ENCODE measurements around the gene NRCAM.
"Not testable (repeated sequence)": the region's sequence is repeated elsewhere in the genome, so short reads cannot be mapped to it uniquely, and the experiment has no call there.

The NRCAM gene

DNA sequence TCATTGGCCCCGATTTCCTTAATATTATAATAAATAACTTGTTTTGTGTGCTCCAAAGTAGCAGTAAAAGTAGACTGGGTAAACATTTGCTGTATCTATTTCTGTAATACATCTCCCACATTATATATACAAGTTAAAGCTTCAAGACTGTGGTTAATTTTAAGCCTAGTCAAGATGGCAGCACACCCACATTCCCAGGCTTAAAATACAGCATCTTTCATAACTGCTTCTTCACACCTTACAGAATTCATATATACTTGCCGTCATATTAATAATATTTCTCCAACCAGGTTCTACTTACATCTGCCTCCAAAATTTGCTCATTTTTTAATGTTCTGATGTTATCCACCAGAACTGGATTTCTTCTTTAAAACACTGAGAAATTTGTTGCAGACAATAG is 85.6 kb downstream of the NRCAM start:
- no peaks in the 10 kb centered on the region for H3K4me1 ChIP-seq (ENCODE audit: control insufficient read depth, insufficient read depth, low read length)
- H3K27ac ChIP-seq (ENCODE audit: low read depth, low read length), result no peak overlapping the region
- H3K36me3 ChIP-seq (ENCODE audit: control insufficient read depth, insufficient read depth, low read length), result no peaks in the 10 kb centered on the region
- H3K27me3 ChIP-seq (ENCODE audit: control insufficient read depth, insufficient read depth, low read length), result no peaks in the 10 kb centered on the region
- H3K9ac ChIP-seq (ENCODE audit: low read length), result no peak overlapping the region
- H3K4me3 ChIP-seq (ENCODE audit: low read length), result no peak overlapping the region

DNA sequence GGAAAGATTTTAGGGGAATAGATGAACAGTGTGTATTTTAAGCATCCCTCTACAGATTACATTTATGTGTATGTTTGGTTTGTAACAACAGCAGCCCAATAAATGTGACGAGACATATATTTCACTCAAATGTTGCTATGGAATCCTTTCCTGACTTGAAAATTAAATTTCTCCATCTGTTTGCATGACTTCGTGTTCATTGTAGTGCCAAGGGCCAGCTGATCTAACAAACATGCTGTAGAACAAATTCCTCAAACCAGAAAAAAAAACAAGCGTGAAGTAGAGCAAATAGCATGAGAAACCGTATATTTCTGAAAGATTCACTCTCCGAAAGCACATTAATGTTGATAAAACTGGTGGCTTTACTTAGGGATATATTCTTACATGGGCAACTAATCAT is 87.8 kb downstream of the NRCAM start:
- Histone ChIP-seq H3K4me1 (ENCODE audit: control insufficient read depth, insufficient read depth, low read length) (no peaks in the 10 kb centered on the region), H3K4me3 (ENCODE audit: low read length) (no peak overlapping the region), H3K27me3 (ENCODE audit: control insufficient read depth, insufficient read depth, low read length) (no peaks in the 10 kb centered on the region), H3K27ac (ENCODE audit: low read depth, low read length) (no peak overlapping the region), H3K36me3 (ENCODE audit: control insufficient read depth, insufficient read depth, low read length) (no peaks in the 10 kb centered on the region), H3K9ac (ENCODE audit: low read length) (no peak overlapping the region)

DNA sequence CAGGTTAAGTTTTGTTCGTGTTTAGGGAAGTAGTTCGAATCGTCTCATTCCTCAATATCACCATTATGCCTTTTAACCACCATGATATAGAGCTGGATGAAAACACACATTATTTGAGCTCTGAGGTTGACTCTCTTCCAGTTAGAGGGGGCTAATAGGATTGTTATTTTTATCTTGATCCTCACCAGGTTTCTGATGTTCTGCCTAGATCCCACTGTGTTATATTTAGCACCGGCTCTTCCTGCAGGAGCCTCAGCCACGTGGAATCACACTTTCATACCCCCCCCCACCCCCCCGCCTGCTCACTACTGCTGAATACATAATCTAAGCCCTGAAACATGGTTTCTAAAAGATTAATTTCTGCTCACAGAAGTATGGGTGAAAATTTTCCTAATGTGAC is 88.3 kb downstream of the NRCAM start:
- no peaks in the 10 kb centered on the region for H3K27me3 ChIP-seq (ENCODE audit: control insufficient read depth, insufficient read depth, low read length)
- no peaks in the 10 kb centered on the region for H3K36me3 ChIP-seq (ENCODE audit: control insufficient read depth, insufficient read depth, low read length)
- H3K27ac ChIP-seq (ENCODE audit: low read depth, low read length), result no peak overlapping the region
- no peaks in the 10 kb centered on the region for H3K4me1 ChIP-seq (ENCODE audit: control insufficient read depth, insufficient read depth, low read length)
- H3K4me3 ChIP-seq (ENCODE audit: low read length), result no peak overlapping the region
- no peak overlapping the region for H3K9ac ChIP-seq (ENCODE audit: low read length)

GRCh38 chr7:108367314-108367713 is 88.9 kb downstream of the NRCAM start:
- Histone ChIP-seq H3K27ac (ENCODE audit: low read depth, low read length) (no peak overlapping the region), H3K9ac (ENCODE audit: low read length) (no peak overlapping the region), H3K4me3 (ENCODE audit: low read length) (no peak overlapping the region), H3K36me3 (ENCODE audit: control insufficient read depth, insufficient read depth, low read length) (no peaks in the 10 kb centered on the region), H3K27me3 (ENCODE audit: control insufficient read depth, insufficient read depth, low read length) (no peaks in the 10 kb centered on the region), H3K4me1 (ENCODE audit: control insufficient read depth, insufficient read depth, low read length) (no peaks in the 10 kb centered on the region)

- H3K4me3 ChIP-seq (ENCODE audit: low read length), result no peak overlapping the region
- no peak overlapping the region for H3K9ac ChIP-seq (ENCODE audit: low read length)
- no peak overlapping the region for H3K27ac ChIP-seq (ENCODE audit: low read depth, low read length)
- H3K36me3 ChIP-seq (ENCODE audit: control insufficient read depth, insufficient read depth, low read length), result no peaks in the 10 kb centered on the region
- no peaks in the 10 kb centered on the region for H3K27me3 ChIP-seq (ENCODE audit: control insufficient read depth, insufficient read depth, low read length)
- no peaks in the 10 kb centered on the region for H3K4me1 ChIP-seq (ENCODE audit: control insufficient read depth, insufficient read depth, low read length)
These were observed 92.6 kb downstream of the NRCAM start for GRCh38 chr7:108363659-108364058.

DNA sequence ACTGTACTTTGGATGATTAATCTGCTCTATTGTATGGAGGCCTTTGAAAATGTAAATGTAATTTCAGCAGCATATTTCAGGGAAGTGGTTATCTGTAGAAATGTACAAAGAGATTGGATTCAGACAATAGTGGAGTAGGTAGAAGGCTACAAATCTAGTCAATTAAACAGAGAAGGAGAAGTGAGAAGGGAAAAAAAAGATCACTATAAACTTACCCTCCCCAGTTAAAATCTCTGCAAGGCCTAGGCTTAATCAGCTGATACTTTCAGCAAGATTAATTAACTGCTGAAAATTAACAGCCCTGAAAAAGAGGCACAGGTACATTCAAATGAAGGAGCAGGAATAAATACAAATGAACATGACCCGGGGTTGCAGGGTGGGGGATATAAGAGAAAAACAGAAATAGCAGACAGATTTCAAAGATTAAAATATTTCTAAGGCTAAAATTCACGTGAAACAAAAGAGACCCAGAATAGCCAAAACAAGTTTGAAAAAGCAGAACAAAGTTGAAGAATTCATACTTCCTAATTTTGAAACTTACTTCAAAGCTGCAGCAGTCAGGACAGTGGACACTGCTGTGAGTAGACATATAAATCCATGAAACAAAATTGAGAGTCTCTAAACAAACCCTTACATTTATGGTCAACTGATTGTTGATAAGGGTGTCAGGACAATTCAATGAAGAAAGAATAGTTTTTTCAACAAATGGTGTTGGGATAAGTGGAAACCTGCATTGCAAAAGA is 96.0 kb downstream of the NRCAM start:
- H3K27me3 ChIP-seq (ENCODE audit: control insufficient read depth, insufficient read depth, low read length), result no peaks in the 10 kb centered on the region
- H3K9ac ChIP-seq (ENCODE audit: low read length), result no peak overlapping the region
- H3K4me1 ChIP-seq (ENCODE audit: control insufficient read depth, insufficient read depth, low read length), result no peaks in the 10 kb centered on the region

GRCh38 chr7:108358553-108358952 is 97.7 kb downstream of the NRCAM start:
- no peaks in the 10 kb centered on the region for H3K4me1 ChIP-seq (ENCODE audit: control insufficient read depth, insufficient read depth, low read length)

More for the DNA sequence above, 96.0 kb downstream of the NRCAM start:
- H3K4me3 ChIP-seq (ENCODE audit: low read length), result no peak overlapping the region
- no peak overlapping the region for H3K27ac ChIP-seq (ENCODE audit: low read depth, low read length)
- H3K36me3 ChIP-seq (ENCODE audit: control insufficient read depth, insufficient read depth, low read length), result no peaks in the 10 kb centered on the region

GRCh38 chr7:108351729-108352131 is 104.5 kb downstream of the NRCAM start:
- Histone ChIP-seq H3K27ac (ENCODE audit: low read depth, low read length) (no peak overlapping the region), H3K27me3 (ENCODE audit: control insufficient read depth, insufficient read depth, low read length) (no peaks in the 10 kb centered on the region), H3K36me3 (ENCODE audit: control insufficient read depth, insufficient read depth, low read length) (no peaks in the 10 kb centered on the region), H3K4me1 (ENCODE audit: control insufficient read depth, insufficient read depth, low read length) (no peaks in the 10 kb centered on the region), H3K4me3 (ENCODE audit: low read length) (no peak overlapping the region), H3K9ac (ENCODE audit: low read length) (no peak overlapping the region)

More at GRCh38 chr7:108358553-108358952, 97.7 kb downstream of the NRCAM start:
- Histone ChIP-seq H3K36me3 (ENCODE audit: control insufficient read depth, insufficient read depth, low read length) (no peaks in the 10 kb centered on the region), H3K27me3 (ENCODE audit: control insufficient read depth, insufficient read depth, low read length) (no peaks in the 10 kb centered on the region), H3K27ac (ENCODE audit: low read depth, low read length) (no peak overlapping the region), H3K4me3 (ENCODE audit: low read length) (no peak overlapping the region), H3K9ac (ENCODE audit: low read length) (no peak overlapping the region)

GRCh38 chr7:108348913-108349312 is 107.3 kb downstream of the NRCAM start:
- Histone ChIP-seq H3K36me3 (ENCODE audit: control insufficient read depth, insufficient read depth, low read length) (no peaks in the 10 kb centered on the region), H3K27ac (ENCODE audit: low read depth, low read length) (no peak overlapping the region), H3K4me3 (ENCODE audit: low read length) (no peak overlapping the region), H3K27me3 (ENCODE audit: control insufficient read depth, insufficient read depth, low read length) (no peaks in the 10 kb centered on the region), H3K9ac (ENCODE audit: low read length) (no peak overlapping the region), H3K4me1 (ENCODE audit: control insufficient read depth, insufficient read depth, low read length) (no peaks in the 10 kb centered on the region)

- no peak overlapping the region for H3K9ac ChIP-seq (ENCODE audit: low read length)
- no peaks in the 10 kb centered on the region for H3K36me3 ChIP-seq (ENCODE audit: control insufficient read depth, insufficient read depth, low read length)
- H3K4me3 ChIP-seq (ENCODE audit: low read length), result no peak overlapping the region
- no peaks in the 10 kb centered on the region for H3K4me1 ChIP-seq (ENCODE audit: control insufficient read depth, insufficient read depth, low read length)
- no peaks in the 10 kb centered on the region for H3K27me3 ChIP-seq (ENCODE audit: control insufficient read depth, insufficient read depth, low read length)
- no peak overlapping the region for H3K27ac ChIP-seq (ENCODE audit: low read depth, low read length)
These were observed 108.6 kb downstream of the NRCAM start for GRCh38 chr7:108347616-108348015.

GRCh38 chr7:108345710-108346336 is 110.4 kb downstream of the NRCAM start:
- no peaks in the 10 kb centered on the region for H3K27me3 ChIP-seq (ENCODE audit: control insufficient read depth, insufficient read depth, low read length)
- H3K4me1 ChIP-seq (ENCODE audit: control insufficient read depth, insufficient read depth, low read length), result no peaks in the 10 kb centered on the region
- no peak overlapping the region for H3K27ac ChIP-seq (ENCODE audit: low read depth, low read length)
- H3K9ac ChIP-seq (ENCODE audit: low read length), result no peak overlapping the region
- H3K4me3 ChIP-seq (ENCODE audit: low read length), result no peak overlapping the region
- H3K36me3 ChIP-seq (ENCODE audit: control insufficient read depth, insufficient read depth, low read length), result no peaks in the 10 kb centered on the region

GRCh38 chr7:108340856-108341411 is 115.3 kb downstream of the NRCAM start:
- no peaks in the 10 kb centered on the region for H3K27me3 ChIP-seq (ENCODE audit: control insufficient read depth, insufficient read depth, low read length)
- no peak overlapping the region for H3K4me3 ChIP-seq (ENCODE audit: low read length)
- H3K9ac ChIP-seq (ENCODE audit: low read length), result no peak overlapping the region
- no peaks in the 10 kb centered on the region for H3K4me1 ChIP-seq (ENCODE audit: control insufficient read depth, insufficient read depth, low read length)
- H3K27ac ChIP-seq (ENCODE audit: low read depth, low read length), result no peak overlapping the region
- H3K36me3 ChIP-seq (ENCODE audit: control insufficient read depth, insufficient read depth, low read length), result no peaks in the 10 kb centered on the region

GRCh38 chr7:108340406-108340805 is 115.8 kb downstream of the NRCAM start:
- not testable (repeated sequence) for H3K36me3 ChIP-seq (ENCODE audit: control insufficient read depth, insufficient read depth, low read length); H3K27ac ChIP-seq (ENCODE audit: low read depth, low read length); H3K4me3 ChIP-seq (ENCODE audit: low read length); H3K27me3 ChIP-seq (ENCODE audit: control insufficient read depth, insufficient read depth, low read length); H3K9ac ChIP-seq (ENCODE audit: low read length); H3K4me1 ChIP-seq (ENCODE audit: control insufficient read depth, insufficient read depth, low read length)

Measured in rectal smooth muscle tissue (tissue), 1 donor.